GM21737 (cell line): Measurements from ENCODE around the gene TRHDE.
"Not testable (repeated sequence)": the region's sequence is repeated elsewhere in the genome, so short reads cannot be mapped to it uniquely, and the experiment has no call there.

Experiments used
- ATAC-seq: cut with Tn5 transposase; IDR thresholded peaks from one replicate; pipeline ENCODE4 v1.9.1; 2021; ENCODE audit warnings: mild to moderate bottlenecking, moderate library complexity; ENCODE audit not compliant: unreplicated experiment

The TRHDE gene

GRCh38 chr12:72509891-72510290 is 237.7 kb downstream of the TRHDE start:
- no peak for ATAC-seq

DNA sequence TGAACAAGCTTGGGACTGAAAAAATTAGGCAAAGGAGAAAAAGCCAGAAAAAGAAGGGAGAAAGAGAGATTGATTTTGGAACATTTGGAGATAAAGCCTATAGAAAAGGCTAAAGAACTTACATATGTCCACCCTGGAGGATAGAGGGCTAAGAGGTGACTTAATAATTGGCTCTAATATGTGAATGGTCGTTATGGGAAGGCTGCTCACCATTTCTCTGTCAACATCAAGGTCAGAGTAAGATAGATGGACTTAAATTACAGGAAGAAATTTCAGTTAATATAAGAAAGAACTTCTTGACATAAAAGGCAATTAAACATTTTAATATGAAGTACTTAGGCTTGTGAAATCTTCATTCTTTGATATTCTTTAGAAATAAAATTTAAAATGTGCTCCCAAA is 238.6 kb downstream of the TRHDE start:
- ATAC-seq, result no peak

DNA sequence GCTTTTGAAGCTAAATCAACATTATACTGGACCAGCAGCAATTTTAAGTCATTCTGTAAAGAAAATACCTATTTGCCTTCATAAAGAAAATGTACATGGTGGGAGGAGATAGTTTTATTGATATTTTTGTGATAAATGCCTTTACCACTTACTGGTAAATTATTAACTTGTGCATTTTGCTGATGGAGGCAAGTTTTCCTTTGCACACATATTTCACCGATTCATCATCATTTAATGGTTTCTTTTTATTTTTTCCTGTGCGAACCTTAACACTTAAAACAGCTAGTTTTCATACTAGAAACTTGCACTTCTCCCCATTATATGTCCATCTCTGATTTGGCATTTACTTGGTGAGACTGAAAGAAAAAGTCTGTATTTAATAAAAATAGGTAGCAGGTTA is 239.3 kb downstream of the TRHDE start:
- ATAC-seq, result no peak

DNA sequence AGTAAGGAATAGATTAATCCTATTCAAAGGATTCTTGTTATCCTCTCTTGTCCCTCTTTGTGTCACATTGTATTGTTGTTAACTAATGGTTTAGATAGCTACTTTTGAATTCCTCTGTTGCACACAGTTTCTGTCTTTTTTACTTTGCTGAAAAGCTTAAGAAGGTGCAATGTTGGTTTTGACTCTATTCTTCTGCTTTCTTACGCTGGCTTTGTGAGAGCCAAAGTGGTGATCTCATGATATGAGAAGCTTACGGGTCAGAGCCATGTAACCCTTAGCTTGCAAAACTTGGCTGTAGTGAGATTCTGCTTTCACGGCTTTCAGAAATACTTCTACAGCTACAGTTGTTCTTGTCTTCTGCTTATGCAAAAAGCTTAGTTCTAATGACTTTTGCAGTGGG is 239.7 kb downstream of the TRHDE start:
- no peak for ATAC-seq

DNA sequence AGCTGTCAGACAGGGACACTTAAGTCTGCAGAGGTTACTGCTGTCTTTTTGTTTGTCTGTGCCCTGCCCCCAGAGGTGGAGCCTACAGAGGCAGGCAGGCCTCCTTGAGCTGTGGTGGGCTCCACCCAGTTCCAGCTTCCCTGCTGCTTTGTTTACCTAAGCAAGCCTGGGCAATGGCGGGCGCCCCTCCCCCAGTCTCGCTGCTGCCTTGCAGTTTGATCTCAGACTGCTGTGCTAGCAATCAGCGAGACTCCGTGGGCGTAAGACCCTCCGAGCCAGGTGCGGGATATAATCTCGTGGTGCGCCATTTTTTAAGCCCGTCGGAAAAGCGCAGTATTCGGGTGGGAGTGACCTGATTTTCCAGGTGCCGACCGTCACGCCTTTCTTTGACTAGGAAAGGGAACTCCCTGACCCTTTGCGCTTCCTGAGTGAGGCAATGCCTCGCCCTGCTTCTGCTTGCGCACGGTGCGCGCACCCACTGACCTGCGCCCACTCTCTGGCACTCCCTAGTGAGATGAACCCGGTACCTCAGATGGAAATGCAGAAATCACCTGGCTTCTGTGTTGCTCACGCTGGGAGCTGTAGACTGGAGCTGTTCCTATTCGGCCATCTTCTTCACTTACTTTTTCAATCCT is 248.0 kb downstream of the TRHDE start:
- ATAC-seq, result not testable (repeated sequence)

DNA sequence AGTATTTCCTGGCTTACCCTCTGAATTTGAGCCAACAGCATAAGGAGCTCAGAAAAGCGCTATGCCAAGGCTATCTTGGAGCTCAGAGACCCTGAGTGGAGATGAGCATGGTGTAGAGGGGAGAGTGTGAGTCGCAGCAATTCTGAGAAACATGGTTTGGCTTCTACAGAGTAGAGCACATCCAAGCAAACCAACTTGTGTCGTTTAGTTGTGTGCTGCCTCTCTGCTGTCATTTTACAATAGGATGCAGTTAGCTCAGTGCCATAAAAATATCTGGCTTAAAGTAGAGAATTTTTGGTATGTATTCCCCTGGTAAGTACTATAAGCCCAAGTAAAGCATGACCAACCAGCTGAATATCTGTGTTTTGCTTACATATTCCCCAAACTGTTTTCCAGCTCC is 249.2 kb downstream of the TRHDE start:
- ATAC-seq, result no peak

DNA sequence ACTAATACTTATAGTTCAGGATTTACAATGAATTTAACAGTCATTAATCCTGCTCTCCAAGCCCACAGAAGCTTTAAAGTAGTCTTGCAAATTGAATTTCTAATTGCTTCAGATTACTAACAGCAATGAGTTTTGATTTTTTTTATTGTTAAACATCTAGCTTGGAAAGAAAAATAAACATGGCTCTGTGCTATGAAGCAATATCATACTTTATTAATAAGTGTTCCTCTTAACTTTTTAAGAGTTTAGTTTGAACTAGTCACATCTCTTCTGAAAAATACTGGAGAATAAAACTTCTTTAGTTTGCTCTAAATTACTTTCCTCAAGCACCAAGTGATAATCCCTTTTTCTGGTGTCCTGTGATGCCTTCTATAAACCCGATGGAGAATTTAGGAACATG is 250.2 kb downstream of the TRHDE start:
- no peak for ATAC-seq

- ATAC-seq, result no peak
These were observed 251.6 kb downstream of the TRHDE start for GRCh38 chr12:72523754-72524153.

DNA sequence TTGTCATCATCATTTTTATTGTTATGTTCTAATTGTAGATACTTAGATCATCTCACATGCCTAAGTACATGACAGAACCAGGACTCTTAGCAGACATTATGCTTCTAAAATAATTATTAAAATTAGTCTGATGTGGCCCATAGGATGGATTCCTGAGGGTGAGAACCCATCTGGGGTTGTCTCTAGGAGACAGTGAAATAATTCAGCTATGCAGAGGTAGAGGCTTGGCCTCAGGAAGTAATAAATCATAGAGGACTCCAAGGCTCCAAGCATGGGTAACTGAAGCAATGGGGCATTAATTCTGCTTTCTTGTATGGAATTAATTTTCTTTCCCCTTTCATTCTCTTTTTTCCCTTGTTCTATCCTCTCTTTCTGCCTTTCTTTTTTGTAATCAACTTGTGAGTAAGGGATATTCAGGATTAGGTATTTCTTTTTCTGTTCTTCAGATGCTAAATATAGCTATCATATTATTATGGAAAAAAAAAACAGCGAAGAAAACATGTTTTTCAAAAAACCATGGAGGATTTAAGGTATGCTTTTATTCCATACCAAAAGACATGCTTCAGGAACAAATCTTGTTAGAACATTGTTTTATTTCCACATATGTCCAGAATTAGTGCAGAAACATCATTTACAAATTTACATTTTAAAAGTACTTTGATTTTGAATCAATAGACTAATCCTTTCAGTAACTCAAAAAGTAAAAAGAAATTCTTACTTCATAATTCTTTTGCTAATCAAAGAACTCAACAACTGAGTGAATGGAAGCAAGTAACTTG is 263.2 kb downstream of the TRHDE start:
- no peak for ATAC-seq

DNA sequence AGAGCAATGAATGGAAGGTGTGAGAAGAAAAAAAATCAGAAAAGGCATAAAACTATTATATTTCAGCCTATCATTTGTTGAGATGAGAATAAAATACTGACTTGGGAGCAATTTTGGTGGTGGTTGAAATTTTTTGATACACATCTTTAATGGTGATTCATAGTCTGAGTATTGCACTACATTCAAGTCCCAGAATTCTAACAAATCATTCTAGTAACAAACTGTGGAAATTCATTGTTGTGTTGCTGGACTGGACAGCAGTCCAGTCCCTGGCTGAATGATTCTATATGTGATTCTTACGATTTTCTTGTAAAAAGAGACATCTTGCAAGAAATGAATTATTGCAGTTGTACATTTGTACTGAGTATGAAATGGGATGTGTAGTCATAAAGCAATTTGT is 268.6 kb downstream of the TRHDE start:
- no peak for ATAC-seq

DNA sequence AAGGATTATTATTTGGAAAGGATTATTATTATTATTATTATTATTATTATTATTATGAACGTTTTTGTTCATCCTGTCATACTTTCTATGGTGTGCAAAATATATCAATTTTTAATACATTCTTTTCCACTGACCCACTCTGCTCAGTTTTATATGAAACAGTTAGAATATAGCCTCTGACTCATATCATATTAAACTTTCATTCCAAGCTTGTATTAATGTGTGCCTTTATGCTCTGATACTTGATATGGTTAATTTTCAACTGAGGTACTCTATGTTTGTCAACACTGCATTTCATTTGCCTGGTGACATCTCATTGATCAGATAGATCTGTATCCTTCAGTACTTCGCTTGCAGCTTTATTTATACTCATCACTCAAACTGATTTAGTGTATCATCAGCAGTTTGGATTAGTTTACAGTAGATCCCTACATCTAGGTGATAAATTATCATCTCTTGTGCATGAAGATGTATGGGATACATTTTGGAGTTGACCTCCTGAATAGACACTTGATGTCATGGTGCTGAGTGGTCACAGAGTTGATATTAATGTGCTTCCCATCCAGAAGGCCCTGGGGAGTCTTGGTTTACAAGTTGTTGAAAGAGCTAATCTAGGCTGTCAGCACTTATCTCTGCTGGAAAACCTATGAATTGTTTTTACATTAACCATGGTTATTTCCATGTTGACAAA is 271.8 kb downstream of the TRHDE start:
- ATAC-seq, result no peak

DNA sequence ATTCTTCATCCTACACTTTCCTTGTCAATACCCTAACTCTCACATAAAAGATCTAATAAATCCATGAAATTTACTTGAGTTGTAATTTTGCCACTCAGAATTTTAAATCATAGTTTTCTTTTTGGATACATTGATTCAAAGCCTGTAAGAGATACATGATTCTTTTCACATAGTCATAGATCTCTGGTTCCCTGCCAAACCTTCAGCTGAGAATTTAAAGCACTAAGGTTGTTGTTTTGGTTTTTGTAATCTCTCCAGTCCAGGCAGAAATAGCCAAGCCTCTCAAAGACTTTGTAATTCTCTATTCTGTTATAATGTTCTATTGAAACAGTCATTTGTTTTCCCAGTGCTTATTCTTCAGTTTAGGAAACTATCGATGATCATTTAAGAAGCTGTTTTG is 273.9 kb downstream of the TRHDE start:
- no peak for ATAC-seq

DNA sequence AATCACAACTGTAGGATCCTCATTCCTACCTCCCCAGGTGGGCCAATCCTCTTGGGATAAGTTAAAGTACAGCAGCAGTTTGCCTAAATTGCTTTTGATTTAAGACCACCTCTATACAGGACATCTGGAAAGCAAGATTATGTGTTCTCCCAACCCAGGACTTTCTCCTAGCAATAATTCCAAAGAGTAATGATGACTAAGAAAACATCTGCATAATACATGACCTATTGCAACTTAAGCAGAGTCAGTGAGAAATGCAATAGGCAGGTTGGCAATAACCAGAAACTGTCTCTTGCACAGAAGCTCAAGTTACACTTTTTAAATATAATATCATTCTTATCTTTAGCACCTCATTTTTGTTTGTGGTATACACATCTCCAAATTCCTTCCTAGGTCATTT is 275.4 kb downstream of the TRHDE start:
- ATAC-seq, result no peak

- ATAC-seq, result no peak
These were observed 277.0 kb downstream of the TRHDE start for GRCh38 chr12:72549184-72549583.

DNA sequence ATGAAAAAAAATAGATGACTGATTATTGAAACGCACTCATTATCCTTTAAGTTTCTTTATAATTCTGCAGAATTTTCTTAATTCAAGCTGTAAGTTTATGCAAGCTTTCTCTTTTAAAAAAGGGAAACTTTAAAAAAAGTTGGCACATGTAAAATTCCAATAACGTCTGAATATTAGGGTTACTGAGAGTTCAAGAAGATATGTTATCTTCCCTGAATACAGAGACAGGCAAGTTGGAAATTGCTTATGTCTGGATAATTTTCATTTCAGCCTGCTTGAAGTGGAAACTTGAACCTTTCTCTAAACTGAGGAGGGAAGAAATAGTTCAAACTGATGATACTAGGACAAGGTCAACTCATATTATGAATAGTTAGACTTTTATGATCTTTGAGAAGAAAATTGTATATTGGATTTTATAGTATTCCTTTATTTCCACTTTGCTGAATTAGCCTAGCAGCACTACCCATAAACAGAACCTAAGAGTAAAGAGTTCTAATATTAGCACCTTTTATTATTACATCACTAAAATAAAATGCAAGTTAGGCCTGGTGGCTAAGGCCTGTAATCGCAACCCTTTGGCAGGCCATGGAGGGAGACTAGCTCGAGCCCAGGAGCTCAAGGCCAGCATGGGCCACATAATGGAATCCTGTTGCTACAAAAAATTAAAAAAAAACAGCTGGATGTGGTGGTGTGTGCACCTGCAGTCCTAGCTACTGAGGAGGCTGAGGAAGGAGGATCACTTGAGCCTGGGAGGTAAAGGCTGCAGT is 288.0 kb downstream of the TRHDE start:
- no peak for ATAC-seq

DNA sequence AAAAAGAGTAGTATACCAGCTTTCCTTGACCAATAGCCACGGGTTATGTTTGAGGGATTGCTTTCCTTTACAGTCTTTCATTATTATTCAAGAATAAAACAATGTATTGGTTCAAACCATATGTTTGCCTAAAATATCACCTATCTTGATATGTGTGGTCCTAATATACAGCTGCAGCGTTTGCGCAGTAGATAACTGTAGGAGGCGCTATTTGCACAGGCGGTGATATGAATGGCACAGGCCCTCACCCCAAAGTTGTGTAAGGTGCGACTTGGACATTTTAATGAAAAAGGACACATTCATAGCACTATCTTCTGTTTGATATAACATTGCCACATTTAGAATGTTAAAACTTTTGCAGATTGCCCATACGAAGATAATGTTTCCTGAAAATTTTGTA is 298.4 kb downstream of the TRHDE start:
- no peak for ATAC-seq

GRCh38 chr12:72574138-72574537 is 302.0 kb downstream of the TRHDE start:
- no peak for ATAC-seq

GRCh38 chr12:72578327-72578726 is 306.2 kb downstream of the TRHDE start:
- ATAC-seq, result no peak

DNA sequence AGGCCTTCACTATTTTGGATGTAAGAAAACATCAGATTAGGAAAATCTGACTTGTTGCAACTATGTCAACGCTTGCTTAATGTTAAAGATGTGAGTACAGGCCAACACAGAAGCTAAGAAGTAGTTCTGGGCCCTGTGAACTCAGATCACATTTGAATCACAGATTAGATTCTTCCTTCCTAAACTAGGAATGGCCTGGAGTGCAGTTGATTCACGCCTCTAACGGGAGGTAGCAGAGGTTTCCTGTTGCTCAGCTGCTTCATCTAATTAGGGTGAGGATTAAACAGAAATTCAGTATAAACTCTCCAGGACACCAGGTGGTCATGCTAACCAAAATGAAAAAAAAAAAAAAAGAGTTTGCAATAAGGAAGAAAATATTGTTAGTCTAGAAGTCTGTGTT is 314.3 kb downstream of the TRHDE start:
- no peak for ATAC-seq

GRCh38 chr12:72602581-72602980 is 330.4 kb downstream of the TRHDE start:
- no peak for ATAC-seq

- ATAC-seq, result no peak
These were observed 333.8 kb downstream of the TRHDE start for GRCh38 chr12:72605975-72606374.
